Measurements from ENCODE around the gene TCN1. TPM values are rescaled to one million over a fixed set of nuclear protein-coding genes. Genes with fewer than 3 reads are reported as not detected.

The TCN1 gene
- total and polyA plus RNA-seq, 9 donors, result 0.48 TPM; not detected in 8

GRCh38 chr11:59846556-59846955 is 19.7 kb downstream of the TCN1 start:
- 61 to 64% (median 62%) methylated on average over 5 of the region's 5 CpGs for WGBS, 3 donors
- intact Hi-C loops (cut with DNase I), result loop anchor here in 1 of 4 donors (10.0 kb wide), 1 partner anchor 1178 kb away; no protein-coding TSS in a partner anchor
- Histone ChIP-seq H3K27ac (no peak overlapping the region), H3K4me3 (no peak overlapping the region), H3K4me1 (ENCODE audit: insufficient read depth) (no peaks in the 10 kb centered on the region), H3K36me3 (no peaks in the 10 kb centered on the region), H3K9me3 (no peaks in the 10 kb centered on the region), H3K27me3 (no peaks in the 10 kb centered on the region)
- DNase-seq, result no peak
- TF ChIP-seq EP300 (IDR thresholded peaks at IDR 0.05) (no peak), CTCF (IDR thresholded peaks at IDR 0.05) (no peak), POLR2A (IDR thresholded peaks at IDR 0.05) (no peak)

- TF ChIP-seq POLR2A (IDR thresholded peaks at IDR 0.05), result no peak
- TF ChIP-seq EP300 (IDR thresholded peaks at IDR 0.05), result no peak
- no peak for TF ChIP-seq CTCF (IDR thresholded peaks at IDR 0.05)
- no peaks in the 10 kb centered on the region for H3K27me3 ChIP-seq
- WGBS, 3 donors, result 86 to 91% (median 87%) methylated on average over 4 of the region's 4 CpGs
- DNase-seq, result no peak
- no peaks in the 10 kb centered on the region for H3K4me1 ChIP-seq (ENCODE audit: insufficient read depth)
- H3K9me3 ChIP-seq, result no peaks in the 10 kb centered on the region
- H3K27ac ChIP-seq, result no peak within 1 kb of the TSS
- intact Hi-C loops (cut with DNase I), result loop anchor here in 1 of 4 donors (10.0 kb wide), 1 partner anchor 1179 kb away; no protein-coding TSS in a partner anchor
- no peaks in the 10 kb centered on the region for H3K36me3 ChIP-seq
- no peak within 1 kb of the TSS for H3K4me3 ChIP-seq
Observed at GRCh38 chr11:59845399-59845798, 20.9 kb downstream of the TCN1 start, which contains the start of gene CBLIF. Gene CBLIF, minus strand, starts transcription at chr11:59845499. Its CDS starts 46 bp downstream, at chr11:59845453.

- H3K4me3 ChIP-seq, result no peak overlapping the region
- H3K27me3 ChIP-seq, result no peaks in the 10 kb centered on the region
- H3K4me1 ChIP-seq (ENCODE audit: insufficient read depth), result no peaks in the 10 kb centered on the region
- H3K27ac ChIP-seq, result no peak overlapping the region
- no peak for DNase-seq
- H3K9me3 ChIP-seq, result no peaks in the 10 kb centered on the region
- intact Hi-C loops (cut with DNase I), result loop anchor here in 1 of 4 donors (10.0 kb wide), 1 partner anchor 1182 kb away; no protein-coding TSS in a partner anchor
- no peak for TF ChIP-seq EP300 (IDR thresholded peaks at IDR 0.05)
- no peak for TF ChIP-seq POLR2A (IDR thresholded peaks at IDR 0.05)
- TF ChIP-seq CTCF (IDR thresholded peaks at IDR 0.05), result no peak
- no peaks in the 10 kb centered on the region for H3K36me3 ChIP-seq
- WGBS, 3 donors, result 51 to 66% (median 53%) methylated on average over 12 of the region's 12 CpGs
Observed at GRCh38 chr11:59842316-59842715, 24.0 kb downstream of the TCN1 start.

- intact Hi-C loops (cut with DNase I), result loop anchor here in 1 of 4 donors (10.0 kb wide), 1 partner anchor 1183 kb away; no protein-coding TSS in a partner anchor
- no peak overlapping the region for H3K4me3 ChIP-seq
- TF ChIP-seq CTCF (IDR thresholded peaks at IDR 0.05) (no peak), EP300 (IDR thresholded peaks at IDR 0.05) (no peak), POLR2A (IDR thresholded peaks at IDR 0.05) (no peak)
- 89 to 90% (median 90%) methylated on average over 2 of the region's 2 CpGs for WGBS, 3 donors
- H3K4me1 ChIP-seq (ENCODE audit: insufficient read depth), result no peaks in the 10 kb centered on the region
- H3K36me3 ChIP-seq, result no peaks in the 10 kb centered on the region
- no peaks in the 10 kb centered on the region for H3K27me3 ChIP-seq
- no peaks in the 10 kb centered on the region for H3K9me3 ChIP-seq
- H3K27ac ChIP-seq, result no peak overlapping the region
- no peak for DNase-seq
Observed at GRCh38 chr11:59841514-59841913, 24.8 kb downstream of the TCN1 start.
